Suprapubic skin (tissue), 3 donors: ENCODE measurements around the gene CBLB.

Experiments
- EP300 ChIP-seq: sonication (generic); formaldehyde crosslinking; IDR thresholded peaks from one replicate; pipeline ENCODE4 v1.6.1; 2017; ENCODE audit warnings: antibody characterized with exemption
- POLR2A ChIP-seq, 2 donors: fragments of 450-650 bp; IDR thresholded peaks; one replicate each; pipeline ENCODE4 v1.6.1; 2017; ENCODE audit warnings: antibody characterized with exemption in 2 of 2, mild to moderate bottlenecking in 2 of 2, moderate library complexity in 2 of 2
- TF ChIP-seq, protein P1 (sequence below), 2 donors: fragments of 200-600 bp in 1 of 2; fragments of 450-650 bp in 1 of 2; sonication (generic) in 1 of 2; IDR thresholded peaks; one replicate each; pipeline ENCODE4 v1.5.1; 2016 to 2019; ENCODE audit warnings: antibody characterized with exemption in 2 of 2, mild to moderate bottlenecking in 1 of 2, moderate library complexity in 1 of 2

DNA sequence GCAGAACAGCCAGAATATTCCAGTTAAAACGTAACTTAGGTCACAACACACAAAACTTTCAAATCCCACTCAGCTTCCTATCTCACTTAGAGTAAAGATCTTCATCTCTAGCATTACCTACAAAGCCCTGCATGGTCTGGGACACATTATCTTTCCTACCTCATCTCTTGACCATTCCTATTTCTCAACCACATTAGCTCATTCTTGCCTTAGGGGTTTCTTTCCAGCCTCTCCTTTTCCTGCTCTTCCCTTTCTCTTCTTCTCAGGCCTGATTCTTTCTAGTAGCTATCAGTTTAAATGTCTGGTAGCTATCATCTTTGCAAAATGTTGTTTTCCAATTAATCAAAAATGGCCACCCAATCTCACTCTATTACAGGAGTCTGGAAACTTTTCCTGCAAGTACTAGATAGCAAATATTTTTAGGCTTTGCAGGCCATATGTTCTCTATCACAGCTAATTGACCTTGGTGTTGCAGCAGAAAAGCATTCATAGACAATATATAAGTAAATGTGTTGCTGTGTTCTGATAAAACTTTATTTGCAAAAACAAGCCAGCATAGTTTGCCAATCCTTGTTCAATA lies 15.1 kb upstream of the CBLB start:
- no peak for TF ChIP-seq POLR2A (IDR thresholded peaks at IDR 0.05)
- TF ChIP-seq, protein P1, sequence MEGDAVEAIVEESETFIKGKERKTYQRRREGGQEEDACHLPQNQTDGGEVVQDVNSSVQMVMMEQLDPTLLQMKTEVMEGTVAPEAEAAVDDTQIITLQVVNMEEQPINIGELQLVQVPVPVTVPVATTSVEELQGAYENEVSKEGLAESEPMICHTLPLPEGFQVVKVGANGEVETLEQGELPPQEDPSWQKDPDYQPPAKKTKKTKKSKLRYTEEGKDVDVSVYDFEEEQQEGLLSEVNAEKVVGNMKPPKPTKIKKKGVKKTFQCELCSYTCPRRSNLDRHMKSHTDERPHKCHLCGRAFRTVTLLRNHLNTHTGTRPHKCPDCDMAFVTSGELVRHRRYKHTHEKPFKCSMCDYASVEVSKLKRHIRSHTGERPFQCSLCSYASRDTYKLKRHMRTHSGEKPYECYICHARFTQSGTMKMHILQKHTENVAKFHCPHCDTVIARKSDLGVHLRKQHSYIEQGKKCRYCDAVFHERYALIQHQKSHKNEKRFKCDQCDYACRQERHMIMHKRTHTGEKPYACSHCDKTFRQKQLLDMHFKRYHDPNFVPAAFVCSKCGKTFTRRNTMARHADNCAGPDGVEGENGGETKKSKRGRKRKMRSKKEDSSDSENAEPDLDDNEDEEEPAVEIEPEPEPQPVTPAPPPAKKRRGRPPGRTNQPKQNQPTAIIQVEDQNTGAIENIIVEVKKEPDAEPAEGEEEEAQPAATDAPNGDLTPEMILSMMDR (IDR thresholded peaks at IDR 0.05) = no peak
- TF ChIP-seq EP300 = no peak
